ENCODE data around the gene HOXD3. TPM values are rescaled to one million over a fixed set of nuclear protein-coding genes. Genes with fewer than 3 reads are reported as not detected.

The HOXD3 gene
- total and polyA plus RNA-seq, 2 experiments from 2014 or later = 2.3 to 3.2 TPM

GRCh38 chr2:176124947-176125771 lies 31.9 kb upstream of the HOXD3 start:
- peaks cover 22% of the 10 kb centered on the region for H3F3A ChIP-seq (ENCODE audit: insufficient read depth)
- no peaks in the 10 kb centered on the region for H3K9me2 ChIP-seq (ENCODE audit: insufficient read depth)
- no peak for DNase-seq
- in situ Hi-C loops (cut with MboI) = loop anchor here (5.0 to 25.0 kb wide), 4 partner anchors 512 to 1612 kb away; no protein-coding TSS in a partner anchor
- no peak overlapping the region for H2AFZ ChIP-seq
- H3K79me2 ChIP-seq (ENCODE audit: insufficient read depth) = peaks cover 57% of the 10 kb centered on the region
- no peak overlapping the region for H3K4me2 ChIP-seq (ENCODE audit: unreplicated experiment)
- no peaks in the 10 kb centered on the region for H3K27me3 ChIP-seq (replicated peaks; ENCODE audit: insufficient read depth)
- H3K27ac ChIP-seq = peak overlapping the region; percentile 97; the same call in 1 of the 2 replicates
- H3K9ac ChIP-seq = no peak overlapping the region
- no peaks in the 10 kb centered on the region for H3K9me3 ChIP-seq (ENCODE audit: low read depth)
- H3K4me1 ChIP-seq (ENCODE audit: insufficient read depth) = peaks cover 20% of the 10 kb centered on the region
- WGBS, 2 experiments (ENCODE audit: low coverage in 1 of 2, low lambda C conversion rate in 2 of 2, missing lambda C conversion rate in 2 of 2) = 90 to 92% methylated on average over 9 of the region's 9 CpGs
- peaks cover 6% of the 10 kb centered on the region; the same call in 1 of the 2 replicates for H3K36me3 ChIP-seq (ENCODE audit: low read depth)
- no peaks in the 10 kb centered on the region for H4K20me1 ChIP-seq (ENCODE audit: insufficient read depth)
- H3K4me3 ChIP-seq = no peak overlapping the region
- no peak for TF ChIP-seq EZH2 (IDR thresholded peaks at IDR 0.05; ENCODE audit: insufficient read depth, poor library complexity, severe bottlenecking)
- no peak for TF ChIP-seq EZH2phosphoT487 (IDR thresholded peaks at IDR 0.05; ENCODE audit: insufficient read depth, low read depth)

- Histone ChIP-seq H3K4me3 (no peak overlapping the region), H3K9ac (peak overlapping the region; percentile 97; the same call in 1 of the 2 replicates), H3K4me1 (ENCODE audit: insufficient read depth) (peaks cover 20% of the 10 kb centered on the region), H3F3A (ENCODE audit: insufficient read depth) (peaks cover 22% of the 10 kb centered on the region), H3K4me2 (ENCODE audit: unreplicated experiment) (no peak overlapping the region), H4K20me1 (ENCODE audit: insufficient read depth) (no peaks in the 10 kb centered on the region), H3K27me3 (replicated peaks; ENCODE audit: insufficient read depth) (no peaks in the 10 kb centered on the region), H2AFZ (no peak overlapping the region), H3K9me2 (ENCODE audit: insufficient read depth) (no peaks in the 10 kb centered on the region), H3K27ac (peak overlapping the region; percentile 97), H3K9me3 (ENCODE audit: low read depth) (no peaks in the 10 kb centered on the region), H3K36me3 (ENCODE audit: low read depth) (peaks cover under 1% of the 10 kb centered on the region; the same call in 1 of the 2 replicates), H3K79me2 (ENCODE audit: insufficient read depth) (peaks cover 56% of the 10 kb centered on the region)
- WGBS, 2 experiments (ENCODE audit: low coverage in 1 of 2, low lambda C conversion rate in 2 of 2, missing lambda C conversion rate in 2 of 2) = 93 to 94% methylated on average over 6 of the region's 6 CpGs
- no peak for DNase-seq
- in situ Hi-C loops (cut with MboI) = loop anchor here (5.0 to 10.0 kb wide), 3 partner anchors 512 to 1022 kb away; no protein-coding TSS in a partner anchor
- TF ChIP-seq EZH2phosphoT487 (IDR thresholded peaks at IDR 0.05; ENCODE audit: insufficient read depth, low read depth) (no peak), EZH2 (IDR thresholded peaks at IDR 0.05; ENCODE audit: insufficient read depth, poor library complexity, severe bottlenecking) (no peak)
These were observed 31.4 kb upstream of the HOXD3 start for GRCh38 chr2:176125772-176126054.

DNA sequence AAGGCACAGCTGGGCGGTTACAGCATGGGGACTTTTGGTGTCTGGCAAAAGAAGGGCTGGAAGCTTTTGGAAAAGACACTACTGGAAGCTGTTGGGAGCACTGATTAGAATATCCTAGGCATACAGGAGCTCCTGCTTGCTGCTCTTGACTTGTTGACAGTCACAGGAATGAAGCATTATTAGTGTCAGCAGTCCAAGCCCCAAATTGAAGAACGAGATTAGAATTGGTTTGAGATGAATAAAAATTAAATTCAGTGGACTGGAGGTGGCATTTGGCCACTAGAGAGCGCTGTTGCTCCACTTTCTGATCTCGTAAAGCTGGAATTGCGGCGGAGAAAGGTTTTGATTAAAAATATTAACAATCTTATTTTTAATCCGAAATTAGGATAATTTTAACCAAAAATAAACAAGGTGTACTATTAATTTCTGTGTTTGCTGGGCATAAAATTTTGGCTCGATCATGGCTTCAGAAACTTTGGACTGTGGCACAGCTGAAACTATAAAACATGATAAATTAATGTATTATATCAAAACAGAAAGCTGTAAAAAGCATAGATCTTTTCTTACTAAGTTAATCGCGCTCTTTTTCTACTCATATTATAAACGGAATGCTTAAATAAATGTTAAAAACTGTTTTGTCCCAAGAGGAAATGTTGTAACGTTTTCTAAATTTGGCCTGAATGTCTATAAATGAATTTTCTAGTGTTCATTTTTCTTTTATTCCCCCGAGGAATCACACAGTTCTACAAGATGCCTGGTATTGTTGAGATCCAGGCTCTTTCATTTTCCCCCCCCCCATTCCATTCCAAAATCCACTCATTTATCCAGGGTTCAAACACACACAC lies 30.0 kb upstream of the HOXD3 start:
- peak overlapping the region; percentile 68 for H2AFZ ChIP-seq

GRCh38 chr2:176127774-176128072 lies 29.4 kb upstream of the HOXD3 start:
- peak overlapping the region; percentile 68 for H2AFZ ChIP-seq
- DNase-seq = no peak
- H3K9ac ChIP-seq = peak overlapping the region; percentile 97
- H3K4me1 ChIP-seq (ENCODE audit: insufficient read depth) = peaks cover 20% of the 10 kb centered on the region
- H3K79me2 ChIP-seq (ENCODE audit: insufficient read depth) = peaks cover 62% of the 10 kb centered on the region
- H3K4me3 ChIP-seq = peak overlapping the region; percentile 90
- H3K27me3 ChIP-seq (replicated peaks; ENCODE audit: insufficient read depth) = no peaks in the 10 kb centered on the region
- H3K36me3 ChIP-seq (ENCODE audit: low read depth) = no peaks in the 10 kb centered on the region
- H3K27ac ChIP-seq = peak overlapping the region; percentile 97
- H3K4me2 ChIP-seq (ENCODE audit: unreplicated experiment) = peak overlapping the region; percentile 97
- H3F3A ChIP-seq (ENCODE audit: insufficient read depth) = peaks cover 39% of the 10 kb centered on the region
- no peaks in the 10 kb centered on the region for H3K9me3 ChIP-seq (ENCODE audit: low read depth)
- no peak for TF ChIP-seq EZH2phosphoT487 (IDR thresholded peaks at IDR 0.05; ENCODE audit: insufficient read depth, low read depth)
- no peak for TF ChIP-seq EZH2 (IDR thresholded peaks at IDR 0.05; ENCODE audit: insufficient read depth, poor library complexity, severe bottlenecking)
- in situ Hi-C loops (cut with MboI) = loop anchor here (5.0 to 10.0 kb wide), 3 partner anchors 510 to 1020 kb away; no protein-coding TSS in a partner anchor
- H4K20me1 ChIP-seq (ENCODE audit: insufficient read depth) = no peaks in the 10 kb centered on the region
- 51 to 68% methylated on average over 4 of the region's 4 CpGs for WGBS, 2 experiments (ENCODE audit: low coverage in 1 of 2, low lambda C conversion rate in 2 of 2, missing lambda C conversion rate in 2 of 2)
- H3K9me2 ChIP-seq (ENCODE audit: insufficient read depth) = no peaks in the 10 kb centered on the region

More for the DNA sequence above, 30.0 kb upstream of the HOXD3 start:
- Histone ChIP-seq H3K9me2 (ENCODE audit: insufficient read depth) (no peaks in the 10 kb centered on the region), H3F3A (ENCODE audit: insufficient read depth) (peaks cover 37% of the 10 kb centered on the region), H4K20me1 (ENCODE audit: insufficient read depth) (no peaks in the 10 kb centered on the region), H3K9me3 (ENCODE audit: low read depth) (no peaks in the 10 kb centered on the region), H3K27me3 (replicated peaks; ENCODE audit: insufficient read depth) (no peaks in the 10 kb centered on the region), H3K79me2 (ENCODE audit: insufficient read depth) (peaks cover 57% of the 10 kb centered on the region), H3K4me1 (ENCODE audit: insufficient read depth) (peaks cover 20% of the 10 kb centered on the region), H3K4me2 (ENCODE audit: unreplicated experiment) (peak overlapping the region; percentile 97), H3K4me3 (peak overlapping the region; percentile 90), H3K36me3 (ENCODE audit: low read depth) (no peaks in the 10 kb centered on the region), H3K27ac (peak overlapping the region; percentile 97), H3K9ac (peak overlapping the region; percentile 97)
- in situ Hi-C loops (cut with MboI) = loop anchor here (5.0 to 10.0 kb wide), 3 partner anchors 510 to 1020 kb away; no protein-coding TSS in a partner anchor
- 10 to 14% methylated on average over 13 of the region's 13 CpGs for WGBS, 2 experiments (ENCODE audit: low coverage in 1 of 2, low lambda C conversion rate in 2 of 2, missing lambda C conversion rate in 2 of 2)
- DNase-seq = peak; percentile 80
- no peak for TF ChIP-seq EZH2phosphoT487 (IDR thresholded peaks at IDR 0.05; ENCODE audit: insufficient read depth, low read depth)
- TF ChIP-seq EZH2 (IDR thresholded peaks at IDR 0.05; ENCODE audit: insufficient read depth, poor library complexity, severe bottlenecking) = no peak

All from GM23248 (cell line).